ENCODE results near the gene CCDC51.
"Not testable (repeated sequence)": the region's sequence is repeated elsewhere in the genome, so short reads cannot be mapped to it uniquely, and the experiment has no call there.

Gene CCDC51

DNA sequence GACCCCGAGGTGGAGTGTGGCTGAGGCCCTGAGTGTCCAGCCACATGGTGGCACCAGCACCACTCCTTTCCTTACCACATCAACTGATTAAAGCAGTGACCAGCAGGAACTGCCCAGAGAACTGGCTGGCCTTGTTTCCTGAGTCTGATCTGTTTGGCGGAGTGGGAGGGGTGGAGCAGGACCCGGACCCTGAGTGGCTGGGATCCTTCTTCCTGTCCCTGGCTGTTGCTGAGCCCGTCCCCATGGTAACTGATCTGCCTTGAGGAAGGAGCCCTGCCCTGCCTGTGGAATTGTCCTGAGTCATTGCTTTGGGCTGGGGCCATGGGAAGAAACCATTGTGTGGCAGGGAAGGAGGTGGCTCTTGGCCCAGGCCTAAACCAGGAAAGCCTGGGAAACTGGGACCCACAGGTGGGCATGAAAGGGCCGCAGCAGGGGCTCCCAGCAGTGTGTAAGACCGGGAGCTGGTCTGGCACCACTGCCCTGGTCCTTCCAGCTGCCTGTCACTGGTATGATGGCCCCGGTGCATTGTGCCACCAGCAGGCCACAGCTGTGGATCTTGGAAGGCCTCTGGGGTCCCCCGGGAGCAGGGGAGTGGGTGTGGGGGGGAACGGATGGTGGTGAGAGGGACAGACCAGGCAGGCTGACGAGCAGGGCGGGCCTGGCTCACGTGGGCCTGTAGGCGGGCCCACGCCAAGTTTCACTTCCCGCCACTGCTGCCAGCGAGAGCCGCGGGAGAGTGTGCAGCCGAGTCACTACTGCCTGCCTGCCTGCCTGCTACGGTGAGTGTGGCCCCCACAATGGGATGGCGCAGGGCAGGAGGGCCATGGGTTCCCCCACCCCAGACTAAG is 25.8 kb upstream of the CCDC51 start:
- peak; percentile 100 for DNase-seq

- no peak for DNase-seq
These were observed 25.3 kb upstream of the CCDC51 start for GRCh38 chr3:48465237-48465530.

- DNase-seq = no peak
These were observed 24.8 kb upstream of the CCDC51 start for GRCh38 chr3:48464713-48465221.

GRCh38 chr3:48463703-48464102 is 23.8 kb upstream of the CCDC51 start:
- DNase-seq = no peak

DNA sequence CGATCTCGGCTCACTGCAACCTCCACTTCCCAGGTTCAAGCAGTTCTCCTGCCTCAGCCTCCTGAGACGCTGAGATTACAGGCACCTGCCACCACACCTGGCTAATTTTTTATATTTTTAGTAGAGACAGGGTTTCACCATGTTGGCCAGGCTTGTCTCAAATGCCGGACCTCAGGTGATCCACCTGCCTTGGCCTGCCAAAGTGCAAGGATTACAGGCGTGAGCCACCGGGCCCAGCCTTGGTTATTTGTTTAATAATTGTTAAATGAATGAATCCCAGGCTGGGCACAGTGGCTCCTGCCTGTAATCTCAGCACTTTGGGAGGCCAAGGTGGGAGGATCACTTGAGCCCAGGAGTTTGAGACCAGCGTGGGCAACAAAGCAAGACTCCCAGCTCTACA is 21.8 kb upstream of the CCDC51 start:
- DNase-seq = not testable (repeated sequence)

GRCh38 chr3:48460517-48460902 is 20.6 kb upstream of the CCDC51 start:
- no peak for DNase-seq

DNA sequence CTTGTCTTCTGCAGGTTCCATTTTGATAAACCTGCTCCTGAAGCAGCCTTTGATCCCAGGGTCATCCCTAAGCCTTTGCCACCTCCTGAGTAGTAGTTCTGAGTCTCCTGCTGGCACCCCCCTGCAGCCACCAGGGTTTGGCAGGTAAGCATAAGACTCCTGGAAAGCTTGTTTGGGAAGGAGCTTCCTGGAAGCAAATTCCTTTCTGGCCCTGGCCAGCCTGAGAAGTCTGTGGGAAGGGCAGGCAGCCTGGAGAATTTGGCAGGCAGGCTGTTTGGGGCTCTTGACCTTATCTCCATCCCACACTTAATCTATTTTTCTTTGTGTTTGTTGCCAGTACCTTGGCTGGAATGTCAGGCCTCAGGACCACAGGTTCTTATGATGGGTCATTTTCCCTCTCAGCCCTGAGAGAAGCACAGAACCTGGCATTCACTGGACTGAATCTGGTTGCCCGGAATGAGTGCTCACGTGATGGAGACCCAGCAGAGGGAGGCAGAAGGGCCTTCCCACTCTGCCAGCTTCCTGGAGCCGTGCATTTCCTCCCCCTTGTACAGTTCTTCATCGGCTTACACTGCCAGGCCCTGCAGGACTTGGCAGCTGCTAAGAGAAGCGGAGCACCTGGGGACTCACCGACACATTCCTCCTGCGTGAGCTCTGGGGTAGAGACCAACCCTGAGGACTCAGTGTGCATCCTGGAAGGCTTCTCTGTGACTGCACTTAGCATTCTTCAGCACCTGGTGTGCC is 20.0 kb upstream of the CCDC51 start:
- no peak for DNase-seq

DNA sequence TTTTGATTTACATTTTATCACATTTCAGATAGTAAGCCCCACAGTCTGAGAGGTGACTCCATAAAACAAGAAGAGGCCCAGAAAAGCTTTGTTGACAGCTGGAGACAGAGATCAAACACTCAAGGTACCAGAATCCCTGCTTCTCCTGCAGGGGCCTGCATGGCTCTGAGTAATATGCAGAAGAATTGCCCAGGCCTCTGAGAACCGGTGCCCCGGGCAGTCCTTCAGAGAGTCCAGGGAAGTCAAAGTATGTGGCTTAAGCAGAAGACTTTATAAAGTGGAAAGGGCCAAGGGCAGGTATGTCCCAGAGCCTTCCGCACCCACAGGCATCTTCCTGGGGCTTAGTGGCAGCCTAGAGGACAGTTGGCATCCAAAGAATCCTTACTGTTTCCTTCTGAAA is 19.4 kb upstream of the CCDC51 start:
- DNase-seq = no peak

GRCh38 chr3:48456456-48456855 is 16.5 kb upstream of the CCDC51 start:
- DNase-seq = no peak

DNA sequence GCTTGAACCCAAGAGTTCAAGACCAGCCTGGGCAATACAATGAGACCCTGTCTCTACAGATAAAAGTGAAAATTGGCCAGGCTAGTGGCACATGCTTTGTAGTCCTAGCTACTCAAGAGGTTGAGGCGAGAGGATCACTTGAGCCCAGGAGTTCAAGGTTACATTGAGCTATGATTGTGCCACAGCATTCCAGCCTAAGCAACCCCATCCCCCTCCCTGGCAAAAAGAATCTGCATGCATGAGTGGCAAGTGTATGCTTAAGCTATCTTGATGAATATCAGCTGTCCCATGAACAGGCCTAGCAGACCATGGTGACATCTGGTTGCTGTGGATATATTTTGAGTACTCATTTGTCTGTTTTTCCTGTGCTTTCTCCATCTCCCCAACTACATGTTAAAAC is 11.4 kb upstream of the CCDC51 start:
- DNase-seq = no peak

- DNase-seq = peak; percentile 83
These were observed 6.7 kb upstream of the CCDC51 start, which contains the start of gene ATRIP for GRCh38 chr3:48446425-48447193. Gene ATRIP, plus strand, starts transcription at chr3:48446737. Its CDS starts 109 bp downstream, at chr3:48446846.

DNA sequence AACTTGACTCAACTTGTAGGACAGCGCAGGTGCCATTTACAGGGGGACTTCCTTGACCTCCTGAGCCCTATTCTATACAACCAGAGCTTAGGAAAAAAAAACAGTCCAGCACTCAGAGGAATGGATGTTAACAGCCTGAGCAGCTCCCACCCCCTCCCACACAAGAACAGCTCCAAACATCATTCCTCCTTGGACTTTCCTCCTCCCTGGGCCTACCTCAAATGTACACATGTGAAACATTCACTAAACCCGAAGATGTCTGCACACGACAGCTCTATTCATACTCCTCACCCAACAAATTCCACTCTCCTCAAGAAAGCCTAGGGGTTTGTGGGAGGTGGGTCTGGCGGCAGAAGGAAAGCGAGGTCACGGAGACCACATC is 6.1 kb upstream of the CCDC51 start:
- DNase-seq = no peak

DNA sequence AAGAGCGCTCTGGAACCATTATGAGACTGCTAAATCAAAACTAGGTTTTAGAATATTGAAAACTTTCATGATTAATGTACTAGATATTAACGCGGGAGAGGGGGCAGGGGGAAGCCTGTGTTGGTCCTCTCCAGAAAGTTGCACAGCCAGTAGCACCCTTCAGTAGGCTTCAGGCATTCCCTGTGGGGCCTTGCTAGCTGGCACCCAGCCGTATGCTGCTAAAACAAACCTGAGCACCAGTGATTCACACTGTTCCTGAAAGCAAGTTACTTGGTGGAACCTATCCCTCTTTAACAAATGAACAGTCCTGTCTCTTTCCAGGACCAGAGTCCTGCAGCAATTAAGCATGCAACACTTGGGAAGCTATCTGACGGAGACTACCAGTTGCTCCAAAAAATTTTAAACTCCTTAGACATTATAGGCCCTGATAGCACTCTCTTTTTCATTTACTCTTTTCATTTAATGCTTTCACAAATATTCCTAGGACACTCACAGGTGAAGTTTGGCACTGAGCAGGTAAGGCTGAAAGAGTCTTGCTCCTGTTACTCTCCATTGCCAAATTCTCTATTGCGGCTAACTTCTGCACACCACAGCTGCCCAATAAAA is 5.5 kb upstream of the CCDC51 start:
- no peak for DNase-seq

- no peak for DNase-seq
These were observed 2.0 kb upstream of the CCDC51 start for GRCh38 chr3:48441940-48442339.

- no peak for DNase-seq
These were observed 655 bp upstream of the CCDC51 start for GRCh38 chr3:48440590-48440958.

DNA sequence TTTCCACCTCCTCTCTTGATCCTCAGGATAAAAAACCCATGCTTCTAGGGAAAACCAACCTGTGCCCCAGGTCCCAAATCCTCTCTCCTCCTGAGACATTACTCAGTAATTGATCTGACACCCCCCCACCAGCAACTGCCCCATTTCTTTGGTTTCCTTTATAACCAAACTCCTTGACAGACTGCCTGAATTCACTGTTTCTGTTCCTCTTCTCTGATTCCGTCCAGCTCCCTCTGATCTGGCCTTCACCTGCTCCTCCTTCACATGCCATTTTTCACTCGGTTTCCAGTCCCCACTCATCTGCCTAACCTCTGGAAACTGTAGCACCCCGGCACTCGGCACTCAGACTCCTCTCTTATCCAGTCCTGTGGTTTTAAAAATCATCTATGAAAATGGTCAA is 2.1 kb downstream of the CCDC51 start:
- DNase-seq = no peak

DNA sequence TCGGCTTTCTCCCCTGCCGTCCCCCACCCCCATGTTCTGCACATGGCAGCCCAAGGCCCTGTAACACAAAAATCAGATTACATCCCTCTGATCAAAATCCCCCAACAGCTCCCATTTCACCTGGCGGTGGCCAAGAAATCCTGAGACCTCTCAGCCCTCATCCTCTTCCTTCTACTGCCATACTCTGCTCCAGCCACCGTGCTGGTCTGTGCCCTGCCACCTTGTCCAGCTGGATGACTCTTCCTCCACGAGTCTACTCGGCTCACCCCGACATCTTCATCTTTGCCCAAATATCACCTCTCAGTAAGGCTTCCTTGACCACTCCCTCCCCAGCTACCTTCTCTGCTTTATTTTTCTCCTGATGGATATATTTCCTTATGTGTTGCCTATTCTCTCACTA is 3.1 kb downstream of the CCDC51 start:
- DNase-seq = no peak

DNA sequence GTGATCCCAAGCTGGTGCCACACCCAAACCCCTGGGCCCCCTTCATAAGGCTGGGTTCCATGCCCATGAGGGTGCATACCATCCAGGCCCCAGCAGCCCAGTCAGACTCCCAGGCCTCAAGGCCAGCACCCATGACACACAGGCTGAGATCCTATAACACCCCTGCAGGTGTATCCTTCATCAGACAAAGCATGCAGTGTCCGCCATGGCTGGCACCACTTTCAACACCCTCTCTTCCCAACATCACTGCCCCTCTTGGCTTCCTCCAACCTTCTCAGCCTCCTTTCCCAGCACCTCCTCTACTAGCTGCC is 3.5 kb downstream of the CCDC51 start:
- DNase-seq = no peak

GRCh38 chr3:48435774-48436476 is 4.0 kb downstream of the CCDC51 start:
- DNase-seq = peak; percentile 80

DNA sequence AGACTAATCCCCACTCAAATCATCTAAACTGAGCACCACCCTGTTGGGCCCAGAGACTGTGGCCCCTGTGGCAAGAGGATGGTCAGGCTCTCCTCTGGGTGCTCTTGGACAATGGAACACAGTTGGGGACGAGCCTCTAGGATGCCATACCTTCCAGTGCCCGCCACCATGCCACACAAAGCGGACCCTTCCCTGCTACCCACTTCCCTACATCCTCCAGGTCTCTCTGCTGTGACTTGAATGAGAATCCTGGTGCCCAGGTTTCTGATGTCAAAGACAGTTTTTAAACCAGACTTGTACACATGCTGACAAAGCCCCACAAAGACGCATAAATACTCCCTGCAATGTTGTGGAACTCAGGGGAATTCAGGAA is 4.7 kb downstream of the CCDC51 start:
- DNase-seq = no peak

- no peak for DNase-seq
These were observed 5.2 kb downstream of the CCDC51 start for GRCh38 chr3:48434591-48435222.
